Caco-2 (cell line): ENCODE results near the gene SCARF2. TPM values are rescaled to one million over a fixed set of nuclear protein-coding genes. Genes with fewer than 3 reads are reported as not detected.

Experiments
- BruUV-seq: library from RNA; stranded (reverse); fragments of 400-500 nt; replicated peaks from 2 replicates; lab custom pipeline; 2021; lab: Mats Ljungman, UMichigan
- CTCF ChIA-PET: fragments of 300-600 bp; sonication (Branson Sonifier 250); formaldehyde crosslinking; loops from one replicate; lab custom pipeline; 2022; ENCODE audit warnings: antibody characterized with exemption; lab: Charles Lee
- POLR2A ChIA-PET: fragments of 300-600 bp; sonication (Branson Sonifier 250); formaldehyde crosslinking; loops from one replicate; lab custom pipeline; 2022; ENCODE audit warnings: antibody characterized with exemption; lab: Charles Lee
- DNase-seq, 2 experiments: peaks; one replicate each; pipeline versions ENCODE4 v3.0.0 to v3.0.0-alpha.2; 2020 to 2022
- H3K27me3 ChIP-seq: replicated peaks from 2 replicates; pipeline ENCODE4 v1.6.0; 2011; ENCODE audit warnings: low read length; ENCODE audit not compliant: control insufficient read depth, insufficient read depth
- H3K36me3 ChIP-seq: 2 replicates; pipeline ENCODE4 v1.5.1; 2011; ENCODE audit warnings: low read length; ENCODE audit not compliant: control insufficient read depth, insufficient read depth
- H3K4me1 ChIP-seq: fragments of 250-450 bp; sonication (Bioruptor Pico); 2 replicates; pipeline ENCODE4 v1.5.1; 2020; ENCODE audit warnings: mild to moderate bottlenecking
- H3K4me3 ChIP-seq: 2 replicates; pipeline ENCODE4 v1.5.1; 2011; ENCODE audit warnings: low read depth, mild to moderate bottlenecking, control low read depth, low read length
- H3K9me3 ChIP-seq: fragments of 250-450 bp; sonication (Bioruptor Pico); 2 replicates; pipeline ENCODE4 v1.5.1; 2020; ENCODE audit warnings: mild to moderate bottlenecking, moderate library complexity
- H3K27ac Mint-ChIP-seq: one replicate; pipeline ENCODE4 v1.8.0; 2022; ENCODE audit warnings: mixed read lengths; ENCODE audit not compliant: unreplicated experiment
- H3K27me3 Mint-ChIP-seq: one replicate; pipeline ENCODE4 v1.8.0; 2022; ENCODE audit warnings: mixed read lengths; ENCODE audit not compliant: insufficient read depth, unreplicated experiment
- H3K36me3 Mint-ChIP-seq: one replicate; pipeline ENCODE4 v1.8.0; 2022; ENCODE audit warnings: mild to moderate bottlenecking, mixed read lengths; ENCODE audit not compliant: insufficient read depth, unreplicated experiment
- H3K4me1 Mint-ChIP-seq: one replicate; pipeline ENCODE4 v1.8.0; 2022; ENCODE audit warnings: low read depth, mixed read lengths; ENCODE audit not compliant: unreplicated experiment
- H3K4me3 Mint-ChIP-seq: one replicate; pipeline ENCODE4 v1.8.0; 2022; ENCODE audit warnings: mild to moderate bottlenecking, moderate library complexity, mixed read lengths; ENCODE audit not compliant: unreplicated experiment
- H3K9me3 Mint-ChIP-seq: one replicate; pipeline ENCODE4 v1.8.0; 2022; ENCODE audit warnings: mixed read lengths; ENCODE audit not compliant: unreplicated experiment
- CTCF ChIP-seq, 2 experiments: fragments of 200-600 bp in 1 of 2; IDR thresholded peaks; 1 replicate in 1 of 2; 2 replicates in 1 of 2; pipeline versions ENCODE4 v1.5.1 to v1.8.0; 2011 to 2022; ENCODE audit warnings: antibody characterized with exemption in 1 of 2, control low read depth in 1 of 2, inconsistent platforms in 1 of 2, low read depth in 1 of 2, low read length in 1 of 2, mild to moderate bottlenecking in 1 of 2, moderate library complexity in 1 of 2; ENCODE audit not compliant: insufficient read depth in 1 of 2, severe bottlenecking in 1 of 2, unreplicated experiment in 1 of 2
- intact Hi-C: fragments of 100-400 bp; cut with micrococcal nuclease; formaldehyde crosslinking; loops from one replicate; pipeline ENCODE4 v1.10.0; 2022; ENCODE audit not compliant: unreplicated experiment
- total RNA-seq: library from RNA; stranded (reverse); gene quantifications from 2 replicates; pipeline ENCODE4 v1.2.3, GENCODE V29; 2022

Gene SCARF2
- total RNA-seq, 1 experiment from 2014 or later = 0.73 TPM

GRCh38 chr22:20469110-20469868, 31.7 kb upstream of the SCARF2 start:
- Histone ChIP-seq H3K36me3 (no peaks in the 10 kb centered on the region), H3K27me3 (no peaks in the 10 kb centered on the region), H3K4me3 (no peak overlapping the region), H3K9me3 (no peaks in the 10 kb centered on the region), H3K4me1 (no peaks in the 10 kb centered on the region)
- H3K27ac Mint-ChIP-seq = no peak overlapping the region
- H3K4me1 Mint-ChIP-seq = no peaks in the 10 kb centered on the region
- no peak for DNase-seq
- H3K36me3 Mint-ChIP-seq = peaks cover 18% of the 10 kb centered on the region
- H3K9me3 Mint-ChIP-seq = no peaks in the 10 kb centered on the region
- no peaks in the 10 kb centered on the region for H3K27me3 Mint-ChIP-seq
- no TSS peak for BruUV-seq
- CTCF ChIA-PET = no interaction called here
- H3K4me3 Mint-ChIP-seq = no peak overlapping the region
- POLR2A ChIA-PET = no interaction called here
- intact Hi-C loops = no loop called here
- TF ChIP-seq CTCF (IDR thresholded peaks at IDR 0.05; ENCODE audit: insufficient read depth in 1 of 2, low read depth in 1 of 2, low read length in 1 of 2, severe bottlenecking in 1 of 2, unreplicated experiment in 1 of 2) = no peak

- H3K9me3 ChIP-seq = no peaks in the 10 kb centered on the region
- H3K4me3 Mint-ChIP-seq = no peak overlapping the region
- intact Hi-C loops = no loop called here
- H3K9me3 Mint-ChIP-seq = no peaks in the 10 kb centered on the region
- CTCF ChIA-PET = no interaction called here
- H3K4me3 ChIP-seq = no peak overlapping the region
- no peaks in the 10 kb centered on the region for H3K36me3 ChIP-seq
- H3K27ac Mint-ChIP-seq = no peak overlapping the region
- POLR2A ChIA-PET = no interaction called here
- no peak for TF ChIP-seq CTCF (IDR thresholded peaks at IDR 0.05; ENCODE audit: insufficient read depth in 1 of 2, low read depth in 1 of 2, low read length in 1 of 2, severe bottlenecking in 1 of 2, unreplicated experiment in 1 of 2)
- H3K4me1 Mint-ChIP-seq = no peaks in the 10 kb centered on the region
- DNase-seq = no peak
- H3K36me3 Mint-ChIP-seq = peaks cover 13% of the 10 kb centered on the region
- H3K27me3 ChIP-seq = no peaks in the 10 kb centered on the region
- H3K4me1 ChIP-seq = no peaks in the 10 kb centered on the region
- H3K27me3 Mint-ChIP-seq = no peaks in the 10 kb centered on the region
- BruUV-seq = no TSS peak
These were observed 29.2 kb upstream of the SCARF2 start for GRCh38 chr22:20466659-20467379.

GRCh38 chr22:20465759-20466077, 28.1 kb upstream of the SCARF2 start:
- H3K27ac Mint-ChIP-seq = no peak overlapping the region
- intact Hi-C loops = no loop called here
- no peak overlapping the region for H3K4me3 Mint-ChIP-seq
- no peaks in the 10 kb centered on the region for H3K27me3 ChIP-seq
- POLR2A ChIA-PET = no interaction called here
- no peaks in the 10 kb centered on the region for H3K36me3 ChIP-seq
- no peaks in the 10 kb centered on the region for H3K9me3 Mint-ChIP-seq
- H3K4me3 ChIP-seq = no peak overlapping the region
- no TSS peak for BruUV-seq
- H3K9me3 ChIP-seq = no peaks in the 10 kb centered on the region
- no peak for TF ChIP-seq CTCF (IDR thresholded peaks at IDR 0.05; ENCODE audit: insufficient read depth in 1 of 2, low read depth in 1 of 2, low read length in 1 of 2, severe bottlenecking in 1 of 2, unreplicated experiment in 1 of 2)
- no peaks in the 10 kb centered on the region for H3K4me1 Mint-ChIP-seq
- H3K27me3 Mint-ChIP-seq = no peaks in the 10 kb centered on the region
- H3K4me1 ChIP-seq = no peaks in the 10 kb centered on the region
- H3K36me3 Mint-ChIP-seq = peaks cover 6% of the 10 kb centered on the region
- CTCF ChIA-PET = no interaction called here
- no peak for DNase-seq
